Measurements from ENCODE around the gene NMNAT2.
A peak's percentile ranks its signal among the peaks of the same experiment; 100 is the strongest.

Gene NMNAT2

DNA sequence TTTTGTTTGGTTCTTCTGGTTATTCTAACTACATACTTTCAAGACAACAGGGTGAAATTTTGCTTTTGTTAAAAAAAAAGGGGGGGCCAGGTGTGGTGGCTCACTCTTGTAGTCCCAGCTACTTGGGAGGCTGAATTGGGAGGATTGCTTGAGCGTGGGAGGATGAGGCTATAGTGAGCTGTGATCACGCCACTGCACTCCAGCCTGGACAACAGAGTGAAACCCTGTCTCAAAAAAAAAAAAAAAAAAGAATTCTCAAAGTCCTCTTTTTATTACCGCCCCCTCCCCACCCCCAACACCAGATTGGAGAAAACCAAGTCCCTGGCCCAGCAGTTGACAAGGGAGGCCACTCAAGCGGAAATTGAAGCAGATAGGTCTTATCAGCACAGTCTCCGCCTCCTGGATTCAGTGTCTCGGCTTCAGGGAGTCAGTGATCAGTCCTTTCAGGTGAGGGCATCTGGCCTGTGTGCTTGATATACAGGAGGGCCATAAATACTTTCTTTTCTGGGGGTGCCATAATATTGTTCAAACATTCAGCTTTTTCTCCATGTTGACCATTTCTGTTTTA lies 181.9 kb downstream of the NMNAT2 start:
- no peak for DNase-seq (ENCODE audit: low read depth)

DNA sequence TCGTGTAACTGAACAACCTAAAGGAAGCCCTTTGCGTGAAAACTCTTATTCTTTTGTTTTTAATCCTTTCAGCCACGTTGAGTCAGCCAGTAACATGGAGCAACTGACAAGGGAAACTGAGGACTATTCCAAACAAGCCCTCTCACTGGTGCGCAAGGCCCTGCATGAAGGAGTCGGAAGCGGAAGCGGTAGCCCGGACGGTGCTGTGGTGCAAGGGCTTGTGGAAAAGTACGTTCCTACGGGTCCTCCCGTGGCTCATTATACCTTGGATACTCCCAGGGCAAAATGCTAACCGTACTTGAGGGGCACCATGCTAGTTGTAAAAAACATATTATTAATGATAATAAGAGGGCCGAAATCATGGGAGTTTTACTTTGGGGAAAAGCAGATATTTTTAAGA lies 182.7 kb downstream of the NMNAT2 start:
- DNase-seq (ENCODE audit: low read depth) = no peak

- DNase-seq (ENCODE audit: low read depth) = peak; percentile 99
These were observed 183.3 kb downstream of the NMNAT2 start for GRCh38 chr1:183234660-183235476.

DNA sequence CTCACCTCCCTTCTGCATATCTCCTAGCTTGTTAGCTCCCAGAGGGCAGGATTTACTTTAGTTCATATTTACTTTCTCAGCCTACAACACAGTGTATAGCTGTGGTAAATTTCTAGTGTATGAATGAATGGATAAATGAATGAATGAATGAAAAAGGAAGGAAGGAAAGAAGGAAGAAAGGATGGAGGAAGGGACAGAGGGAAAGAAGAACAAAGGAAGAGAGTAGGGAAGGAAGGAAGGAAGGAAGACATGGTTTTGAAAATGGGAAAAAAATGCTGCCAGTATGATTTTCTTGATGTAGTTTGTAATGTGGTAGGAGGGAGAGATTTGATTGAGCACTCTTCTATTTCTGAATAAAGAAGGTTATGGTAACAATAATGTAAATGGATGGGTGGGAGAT lies 185.1 kb downstream of the NMNAT2 start:
- DNase-seq (ENCODE audit: low read depth) = no peak

DNA sequence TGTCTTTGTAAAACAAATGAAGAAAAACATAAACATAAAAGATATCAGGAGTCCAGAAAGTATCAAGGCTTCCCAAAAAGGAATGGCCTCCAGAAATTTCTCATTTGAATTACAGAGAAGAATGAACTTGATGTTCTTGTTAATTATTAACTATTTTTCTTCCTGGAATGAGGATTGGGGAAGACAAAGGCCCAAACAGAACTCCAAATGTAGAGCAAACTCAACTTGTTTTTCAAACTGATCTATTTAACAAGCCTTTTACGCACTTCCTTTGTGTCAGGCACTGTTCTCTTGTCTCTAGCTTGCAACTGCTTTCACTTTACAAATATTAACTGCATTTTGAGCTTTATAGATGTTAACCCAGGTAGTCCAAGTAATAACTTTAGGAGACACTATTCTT lies 186.6 kb downstream of the NMNAT2 start:
- DNase-seq (ENCODE audit: low read depth) = no peak

DNA sequence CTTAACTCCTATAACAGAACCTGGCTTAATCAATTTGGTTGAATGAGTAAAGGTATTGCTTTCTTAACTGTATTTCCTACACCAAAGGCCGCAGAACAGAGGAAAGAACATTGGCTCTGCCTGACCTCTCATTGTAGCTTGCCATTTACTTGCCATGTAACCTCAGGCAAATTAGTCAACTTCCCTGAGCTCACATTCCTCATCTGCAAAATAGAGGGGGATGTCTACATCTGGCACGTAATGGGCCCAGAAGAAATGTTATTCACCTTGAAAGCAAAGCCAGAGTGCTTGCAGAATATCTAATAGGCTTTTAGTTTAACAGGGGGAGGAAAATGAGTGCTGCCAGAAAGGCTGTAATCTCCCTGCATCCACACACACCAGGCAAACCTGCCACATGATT lies 187.8 kb downstream of the NMNAT2 start:
- peak; percentile 61 for DNase-seq (ENCODE audit: low read depth)

GRCh38 chr1:183228347-183229220 lies 189.6 kb downstream of the NMNAT2 start:
- DNase-seq (ENCODE audit: low read depth) = no peak

- DNase-seq (ENCODE audit: low read depth) = peak; percentile 53
These were observed 190.5 kb downstream of the NMNAT2 start for GRCh38 chr1:183227422-183228346.

- DNase-seq (ENCODE audit: low read depth) = no peak
These were observed 191.2 kb downstream of the NMNAT2 start for GRCh38 chr1:183226963-183227362.

- DNase-seq (ENCODE audit: low read depth) = no peak
These were observed 191.8 kb downstream of the NMNAT2 start for GRCh38 chr1:183226361-183226760.

GRCh38 chr1:183223467-183223866 lies 194.7 kb downstream of the NMNAT2 start:
- peak; percentile 36 for DNase-seq (ENCODE audit: low read depth)

DNA sequence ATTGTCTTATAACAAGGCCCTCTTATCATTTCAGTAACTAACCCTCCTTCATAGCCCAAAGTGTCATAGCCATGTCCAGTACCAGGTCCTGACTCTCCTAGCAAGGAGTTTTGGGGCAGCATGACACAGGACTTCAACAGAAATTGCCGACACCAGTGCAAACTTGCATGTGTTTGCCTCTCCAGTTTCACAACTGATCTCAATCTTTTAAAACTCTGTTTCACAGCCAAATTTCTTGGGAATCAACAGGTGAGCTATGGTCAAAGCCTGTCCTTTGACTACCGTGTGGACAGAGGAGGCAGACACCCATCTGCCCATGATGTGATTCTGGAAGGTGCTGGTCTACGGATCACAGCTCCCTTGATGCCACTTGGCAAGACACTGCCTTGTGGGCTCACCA lies 195.3 kb downstream of the NMNAT2 start:
- DNase-seq (ENCODE audit: low read depth) = no peak

DNA sequence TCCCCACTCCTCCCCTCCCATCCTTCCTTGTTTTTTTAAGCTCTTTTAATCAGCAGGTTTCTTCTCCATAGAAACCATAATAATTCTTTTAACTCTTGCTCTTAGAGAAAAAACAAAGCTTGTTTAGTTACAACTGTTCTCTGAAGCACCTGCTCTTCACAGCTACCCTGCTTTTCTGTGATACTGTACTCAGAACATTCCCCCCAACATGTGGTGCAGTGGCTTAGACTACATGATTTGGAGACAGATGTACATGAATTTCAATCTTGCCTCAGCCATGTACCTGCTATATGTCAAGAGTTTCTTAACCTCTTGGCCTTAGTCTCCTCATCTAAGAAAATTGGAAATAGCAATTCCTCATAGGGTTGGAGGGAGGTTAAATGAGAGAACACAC lies 198.6 kb downstream of the NMNAT2 start:
- no peak for DNase-seq (ENCODE audit: low read depth)

- DNase-seq (ENCODE audit: low read depth) = no peak
These were observed 199.1 kb downstream of the NMNAT2 start for GRCh38 chr1:183218971-183219615.

- DNase-seq (ENCODE audit: low read depth) = no peak
These were observed 200.1 kb downstream of the NMNAT2 start for GRCh38 chr1:183218027-183218618.

- DNase-seq (ENCODE audit: low read depth) = no peak
These were observed 202.2 kb downstream of the NMNAT2 start for GRCh38 chr1:183215936-183216335.

GRCh38 chr1:183215076-183215720 lies 203.0 kb downstream of the NMNAT2 start:
- no peak for DNase-seq (ENCODE audit: low read depth)

- no peak for DNase-seq (ENCODE audit: low read depth)
These were observed 203.9 kb downstream of the NMNAT2 start for GRCh38 chr1:183214021-183214970.

- DNase-seq (ENCODE audit: low read depth) = no peak
These were observed 205.3 kb downstream of the NMNAT2 start for GRCh38 chr1:183212870-183213269.
